BE2C (cell line): ENCODE results near the gene BABAM2.
"Not testable (repeated sequence)": the region's sequence is repeated elsewhere in the genome, so short reads cannot be mapped to it uniquely, and the experiment has no call there.

Source experiments
- DNase-seq: peaks from one replicate; pipeline ENCODE4 v3.0.0-alpha.2; 2020
- H3K27me3 ChIP-seq: fragments of 250-450 bp; sonication (Bioruptor Pico); 2 replicates; pipeline ENCODE4 v1.5.1; 2020; ENCODE audit warnings: mild to moderate bottlenecking
- H3K36me3 ChIP-seq: fragments of 250-450 bp; sonication (Bioruptor Pico); 2 replicates; pipeline ENCODE4 v1.5.1; 2020; ENCODE audit warnings: mild to moderate bottlenecking
- H3K4me1 ChIP-seq: fragments of 250-450 bp; sonication (Bioruptor Pico); 2 replicates; pipeline ENCODE4 v1.5.1; 2020
- H3K4me3 ChIP-seq: 2 replicates; pipeline ENCODE4 v1.5.1; 2011; ENCODE audit warnings: low read depth, low read length
- H3K9me3 ChIP-seq: fragments of 250-450 bp; sonication (Bioruptor Pico); 2 replicates; pipeline ENCODE4 v1.5.1; 2020
- TF ChIP-seq, protein P1 (sequence below): IDR thresholded peaks from 2 replicates; pipeline ENCODE4 v1.5.1; 2012; ENCODE audit warnings: mild to moderate bottlenecking, low read depth, low read length

The BABAM2 gene

DNA sequence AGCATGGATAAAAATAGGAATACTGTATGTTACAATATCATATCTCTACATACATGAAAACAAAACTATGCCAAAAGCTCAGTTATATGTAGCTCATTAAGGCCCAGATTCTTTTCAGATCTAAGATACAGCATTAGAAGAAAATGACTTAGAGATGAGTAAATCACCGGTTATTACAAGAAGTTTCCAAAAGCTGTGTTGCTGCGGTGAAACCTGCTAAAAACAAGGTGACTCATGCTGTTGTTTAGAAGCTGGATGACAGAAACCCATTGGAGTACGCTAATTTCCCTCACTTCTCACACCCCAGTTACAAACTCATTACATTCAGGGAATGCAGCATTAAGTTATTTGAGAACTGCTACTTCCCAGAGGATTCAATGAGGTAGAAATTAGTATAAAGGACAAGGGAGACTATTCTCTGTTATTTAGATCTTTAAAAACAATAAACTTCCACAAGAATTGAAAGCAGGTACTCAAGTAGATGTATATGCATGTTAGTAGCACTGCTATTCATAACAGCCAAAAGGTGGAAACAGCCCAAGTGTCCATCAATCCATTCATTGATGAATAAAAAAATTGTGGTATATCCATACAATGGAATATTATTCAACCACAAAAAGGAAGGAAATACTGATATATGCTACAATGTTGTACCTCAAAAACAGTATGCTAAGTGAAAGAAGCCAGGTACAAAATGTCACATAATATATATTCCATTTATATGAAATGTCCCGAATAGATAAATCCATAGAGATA is 32.9 kb upstream of the BABAM2 start:
- H3K9me3 ChIP-seq: peaks cover 4% of the 10 kb centered on the region
- no peaks in the 10 kb centered on the region for H3K27me3 ChIP-seq
- H3K4me3 ChIP-seq: no peak overlapping the region
- peaks cover 12% of the 10 kb centered on the region for H3K4me1 ChIP-seq
- TF ChIP-seq, protein P1, sequence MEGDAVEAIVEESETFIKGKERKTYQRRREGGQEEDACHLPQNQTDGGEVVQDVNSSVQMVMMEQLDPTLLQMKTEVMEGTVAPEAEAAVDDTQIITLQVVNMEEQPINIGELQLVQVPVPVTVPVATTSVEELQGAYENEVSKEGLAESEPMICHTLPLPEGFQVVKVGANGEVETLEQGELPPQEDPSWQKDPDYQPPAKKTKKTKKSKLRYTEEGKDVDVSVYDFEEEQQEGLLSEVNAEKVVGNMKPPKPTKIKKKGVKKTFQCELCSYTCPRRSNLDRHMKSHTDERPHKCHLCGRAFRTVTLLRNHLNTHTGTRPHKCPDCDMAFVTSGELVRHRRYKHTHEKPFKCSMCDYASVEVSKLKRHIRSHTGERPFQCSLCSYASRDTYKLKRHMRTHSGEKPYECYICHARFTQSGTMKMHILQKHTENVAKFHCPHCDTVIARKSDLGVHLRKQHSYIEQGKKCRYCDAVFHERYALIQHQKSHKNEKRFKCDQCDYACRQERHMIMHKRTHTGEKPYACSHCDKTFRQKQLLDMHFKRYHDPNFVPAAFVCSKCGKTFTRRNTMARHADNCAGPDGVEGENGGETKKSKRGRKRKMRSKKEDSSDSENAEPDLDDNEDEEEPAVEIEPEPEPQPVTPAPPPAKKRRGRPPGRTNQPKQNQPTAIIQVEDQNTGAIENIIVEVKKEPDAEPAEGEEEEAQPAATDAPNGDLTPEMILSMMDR: no peak
- no peaks in the 10 kb centered on the region for H3K36me3 ChIP-seq
- DNase-seq: no peak

GRCh38 chr2:27860111-27860510 is 30.4 kb upstream of the BABAM2 start:
- Histone ChIP-seq H3K9me3 (peaks cover 4% of the 10 kb centered on the region), H3K27me3 (no peaks in the 10 kb centered on the region), H3K36me3 (no peaks in the 10 kb centered on the region), H3K4me3 (no peak overlapping the region), H3K4me1 (peaks cover 15% of the 10 kb centered on the region)
- no peak for DNase-seq
- TF ChIP-seq, protein P1: no peak

- DNase-seq: no peak
- peaks cover 12% of the 10 kb centered on the region for H3K4me1 ChIP-seq
- H3K9me3 ChIP-seq: no peaks in the 10 kb centered on the region
- no peaks in the 10 kb centered on the region for H3K36me3 ChIP-seq
- H3K27me3 ChIP-seq: no peaks in the 10 kb centered on the region
- no peak overlapping the region for H3K4me3 ChIP-seq
- TF ChIP-seq, protein P1: no peak
These were observed 27.4 kb upstream of the BABAM2 start for GRCh38 chr2:27863146-27863545.

DNA sequence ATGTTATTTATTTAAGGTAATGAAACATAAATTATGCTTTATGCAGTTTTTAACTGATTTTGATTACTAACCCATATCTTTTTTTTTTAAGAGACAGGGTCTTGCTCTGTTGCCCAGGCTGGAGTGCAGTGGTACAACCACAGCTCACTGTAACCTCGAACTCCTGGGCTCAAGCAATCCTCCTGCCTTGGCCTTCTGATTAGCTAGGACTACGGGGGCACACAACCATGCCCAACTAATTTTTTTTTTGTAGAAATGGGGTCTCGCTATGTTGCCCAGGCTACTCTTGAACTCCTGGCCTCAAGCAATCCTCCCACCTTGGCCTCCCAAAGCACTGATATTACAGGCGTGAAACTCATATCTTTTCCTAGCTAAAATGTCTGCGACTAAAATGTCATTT is 26.6 kb upstream of the BABAM2 start:
- not testable (repeated sequence) for H3K4me3 ChIP-seq, DNase-seq, H3K36me3 ChIP-seq, H3K9me3 ChIP-seq, H3K27me3 ChIP-seq
- peaks cover 12% of the 10 kb centered on the region for H3K4me1 ChIP-seq

- H3K4me1 ChIP-seq: peaks cover 17% of the 10 kb centered on the region
- H3K36me3 ChIP-seq: no peaks in the 10 kb centered on the region
- H3K9me3 ChIP-seq: no peaks in the 10 kb centered on the region
- no peaks in the 10 kb centered on the region for H3K27me3 ChIP-seq
- TF ChIP-seq, protein P1: no peak
- no peak for DNase-seq
- H3K4me3 ChIP-seq: no peak overlapping the region
These were observed 24.3 kb upstream of the BABAM2 start for GRCh38 chr2:27866237-27866636.

DNA sequence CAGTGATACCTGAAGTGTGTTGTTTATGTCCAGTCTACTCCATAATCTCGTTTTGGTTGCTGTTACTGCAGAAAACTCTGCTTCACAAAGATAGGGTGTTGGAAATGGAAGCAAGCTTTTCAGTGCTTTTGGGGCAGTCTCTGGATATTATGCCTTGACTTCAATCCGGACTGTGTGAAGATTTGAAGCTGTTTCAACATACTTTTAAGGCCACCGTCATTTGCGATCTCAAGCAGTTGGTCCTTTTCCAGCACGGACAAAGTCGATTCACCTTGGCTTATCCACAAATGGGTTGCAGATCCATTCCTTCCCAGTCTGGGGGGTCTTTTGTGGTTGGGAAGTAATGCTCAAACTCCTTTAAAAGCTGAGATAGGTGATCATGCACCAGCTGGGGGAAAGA is 20.8 kb upstream of the BABAM2 start:
- Histone ChIP-seq H3K27me3 (no peaks in the 10 kb centered on the region), H3K36me3 (no peaks in the 10 kb centered on the region), H3K4me3 (no peak overlapping the region), H3K4me1 (peaks cover 22% of the 10 kb centered on the region), H3K9me3 (no peaks in the 10 kb centered on the region)
- TF ChIP-seq, protein P1: no peak
- no peak for DNase-seq
